ENCODE data around the gene SDK2. TPM values are rescaled to one million over a fixed set of nuclear protein-coding genes. Genes with fewer than 3 reads are reported as not detected.

SDK2 gene
- total and polyA plus RNA-seq, 2 of the 8 experiments (the other 6 are each of a cell fraction or from before 2014, with no cell fraction given) = 3.9 to 4.1 TPM

GRCh38 chr17:73658821-73659515 is 14.7 kb upstream of the SDK2 start (continued):
- no peak for TF ChIP-seq CTCF (IDR thresholded peaks at IDR 0.05; ENCODE audit: control extremely low read depth in 1 of 3, insufficient read depth in 1 of 3, low read depth in 1 of 3, low read length in 3 of 3)
- no peak for TF ChIP-seq SAP30 (IDR thresholded peaks at IDR 0.05; ENCODE audit: insufficient read depth, insufficient replicate concordance, low read length)
- TF ChIP-seq USF2 (IDR thresholded peaks at IDR 0.05; ENCODE audit: low read length) = no peak
- TF ChIP-seq CBX5 (IDR thresholded peaks at IDR 0.05; ENCODE audit: low read depth, low read length) = no peak
- TF ChIP-seq TAF1 (IDR thresholded peaks at IDR 0.05; ENCODE audit: low read depth, low read length) = no peak
- no peak for TF ChIP-seq CBX8 (IDR thresholded peaks at IDR 0.05; ENCODE audit: borderline replicate concordance, low read depth, low read length)
